ENCODE data around the gene LNX2.

- TF ChIP-seq CTCF (IDR thresholded peaks at IDR 0.05; ENCODE audit: borderline replicate concordance, extremely low read depth, low read length, poor library complexity, severe bottlenecking) (no peak), EZH2 (IDR thresholded peaks at IDR 0.05; ENCODE audit: borderline replicate concordance, low read depth, low read length, severe bottlenecking) (no peak)
Observed at GRCh38 chr13:27536361-27537101, 83.8 kb downstream of the LNX2 start.
